COLO829 (cell line): Measurements from ENCODE around the gene GFRA4.
"Not testable (repeated sequence)": the region's sequence is repeated elsewhere in the genome, so short reads cannot be mapped to it uniquely, and the experiment has no call there.

Experiments used
- DNase-seq: peaks from one replicate; pipeline ENCODE4 v3.0.0; 2012; ENCODE audit warnings: low spot score

Gene GFRA4

DNA sequence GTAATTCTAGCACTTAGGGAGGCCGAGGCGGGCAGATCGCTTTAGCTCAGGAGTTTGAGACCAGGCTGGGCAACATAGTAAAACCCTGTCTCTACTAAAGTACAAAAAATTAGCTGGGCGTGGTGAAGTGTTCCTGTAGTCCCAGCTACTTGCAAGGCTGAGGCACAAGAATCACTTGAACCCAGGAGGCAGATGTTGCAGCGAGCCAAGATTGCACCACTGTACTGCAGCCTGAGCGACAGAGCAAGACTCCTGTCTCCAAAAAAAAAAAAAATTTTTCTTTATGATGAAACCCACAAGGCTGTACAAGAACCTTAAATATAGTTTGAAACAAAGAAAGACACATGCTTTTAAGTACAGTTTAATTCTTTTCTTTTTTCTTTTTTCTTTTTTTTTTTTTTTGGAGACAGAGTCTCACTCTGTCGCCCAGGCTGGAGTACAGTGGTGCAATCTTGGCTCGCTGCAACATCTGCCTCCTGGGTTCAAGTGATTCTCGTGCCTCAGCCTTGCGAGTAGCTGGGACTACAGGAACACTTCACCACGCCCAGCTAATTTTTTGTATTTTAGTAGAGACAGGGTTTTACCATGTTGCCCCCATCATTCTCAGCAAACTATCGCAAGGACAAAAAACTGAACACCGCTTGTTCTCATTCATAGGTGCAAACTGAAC lies 47.9 kb downstream of the GFRA4 start:
- not testable (repeated sequence) for DNase-seq

DNA sequence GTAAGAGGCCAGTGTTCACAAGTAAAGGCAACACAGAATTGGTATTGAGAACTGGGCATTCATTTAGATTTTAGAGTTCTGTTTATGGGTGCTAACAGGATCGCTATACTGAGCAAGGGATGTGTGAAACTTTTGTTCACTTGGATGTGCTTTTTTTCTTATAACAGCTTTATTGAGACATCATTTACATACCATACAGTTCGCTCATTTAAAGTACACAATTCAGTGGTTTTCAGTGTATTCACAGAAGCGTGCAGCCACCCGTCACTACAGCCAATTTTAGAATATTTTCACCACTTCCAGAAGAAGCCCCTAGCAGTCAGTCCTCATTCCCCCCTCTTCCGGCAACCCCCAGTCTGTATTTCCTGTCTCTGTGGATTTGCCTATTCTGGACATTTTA lies 48.7 kb downstream of the GFRA4 start:
- DNase-seq: no peak

DNA sequence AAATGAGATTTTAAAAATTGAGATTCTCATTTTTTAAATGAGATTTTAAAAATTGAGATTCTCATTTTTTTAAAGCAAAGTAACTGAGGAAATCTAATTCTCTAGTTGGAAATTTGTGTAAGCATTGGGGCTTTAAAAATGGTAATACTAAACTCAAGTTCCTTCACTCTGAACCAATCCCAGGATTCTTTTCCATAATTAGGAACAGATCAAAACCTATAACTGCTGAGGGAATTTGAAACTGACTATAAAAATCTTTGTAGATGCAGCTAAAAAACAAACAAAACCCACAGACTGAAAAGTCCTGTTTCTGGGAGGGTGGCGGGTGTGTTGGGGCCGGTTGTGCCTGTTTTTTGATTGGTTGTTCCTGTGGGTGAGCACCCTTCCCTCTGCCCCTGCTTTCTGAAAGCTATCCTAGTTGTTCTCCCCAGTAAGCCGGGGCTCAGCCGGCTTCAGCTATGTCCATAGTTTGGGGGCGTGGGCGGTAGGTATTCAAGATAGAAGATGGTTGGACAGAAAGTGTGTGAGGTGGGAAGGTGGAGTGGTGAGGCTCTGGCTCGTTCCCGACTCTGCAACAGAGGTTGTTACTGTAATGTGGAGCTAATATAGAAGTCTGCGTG lies 49.3 kb downstream of the GFRA4 start:
- DNase-seq: no peak

DNA sequence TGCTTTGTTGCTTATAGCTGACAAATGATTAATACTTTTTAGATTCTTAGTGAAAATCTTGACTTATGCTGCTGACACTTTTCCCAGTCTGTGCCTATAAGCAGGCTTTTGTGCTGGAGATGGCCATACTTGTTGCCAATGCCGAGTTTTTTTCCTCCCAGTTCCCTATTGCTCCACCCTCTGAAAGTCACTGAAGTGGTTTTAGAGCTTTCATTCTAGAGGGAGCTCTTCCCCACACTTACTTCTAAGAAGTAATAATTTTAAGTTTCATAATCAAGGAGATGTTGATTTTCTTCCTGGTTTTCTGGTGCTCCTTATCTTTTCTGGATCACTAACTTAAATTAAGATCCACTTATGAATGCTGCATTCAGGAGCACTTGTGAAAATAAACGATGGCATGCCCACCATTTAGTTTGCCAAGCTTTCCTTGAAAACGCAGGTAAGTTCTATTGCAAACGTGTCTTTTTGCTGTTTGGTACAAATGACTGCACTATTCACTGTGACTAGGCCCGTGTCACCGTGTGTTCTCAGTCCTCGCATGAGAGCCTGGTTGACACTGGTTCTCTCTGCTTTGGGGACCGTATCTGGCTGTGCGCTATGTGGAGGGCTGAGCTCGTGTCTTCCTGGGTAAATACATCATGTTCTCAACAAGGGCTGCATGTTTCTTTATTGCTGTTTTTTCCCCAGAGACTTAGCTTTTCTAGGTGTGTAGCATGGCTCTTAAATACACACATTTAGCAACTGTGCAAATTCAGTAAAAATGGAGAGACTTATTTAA lies 50.2 kb downstream of the GFRA4 start:
- peak; percentile 20 for DNase-seq

DNA sequence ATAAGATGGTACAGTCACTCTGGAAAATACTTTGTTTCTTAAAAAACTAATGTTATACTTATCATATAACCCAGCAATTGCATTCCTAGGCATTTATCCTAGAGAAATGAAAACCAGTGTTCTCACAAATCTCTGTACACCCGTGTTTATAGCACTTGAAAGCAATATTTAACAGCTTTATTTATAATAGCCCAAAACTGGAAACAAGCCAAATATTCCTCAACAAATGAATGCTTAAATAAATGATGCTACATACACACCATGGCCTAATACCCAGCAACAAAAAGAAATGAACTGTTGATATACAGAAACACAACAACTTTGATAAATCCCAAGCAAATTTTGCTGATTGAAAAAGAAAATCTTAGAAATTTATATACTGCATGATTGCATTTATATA lies 51.3 kb downstream of the GFRA4 start:
- DNase-seq: no peak
